Gastrocnemius medialis (tissue), 4 donors: ENCODE results near the gene GALNT4. TPM values are rescaled to one million over a fixed set of nuclear protein-coding genes. Genes with fewer than 3 reads are reported as not detected.

Source experiments
- ATAC-seq, 2 donors: fragments of 150-250 bp; one replicate each; pipeline ENCODE4 v1.9.1; 2016
- DNase-seq, 2 donors: peaks; one replicate each; pipeline ENCODE4 v3.0.0-alpha.2; 2019
- H3K27ac ChIP-seq, 4 donors: fragments of 200-600 bp; sonication (generic); 1 replicate in 1 of 4; 2 replicates in 3 of 4; pipeline ENCODE4 v1.5.1; 2016 to 2018; ENCODE audit warnings: mild to moderate bottlenecking in 2 of 4, moderate library complexity in 1 of 4
- H3K27me3 ChIP-seq, 3 donors: fragments of 200-600 bp; sonication (generic) in 2 of 3; 1 replicate in 1 of 3; 2 replicates in 2 of 3; pipeline versions ENCODE4 v1.5.1 to v1.6.0; 2016 to 2019; ENCODE audit warnings: mild to moderate bottlenecking in 1 of 3, moderate library complexity in 1 of 3
- H3K36me3 ChIP-seq, 2 donors: fragments of 200-600 bp; sonication (generic) in 1 of 2; one replicate each; pipeline ENCODE4 v1.5.1; 2017 to 2018
- H3K4me1 ChIP-seq, 2 donors: fragments of 200-600 bp; sonication (generic) in 1 of 2; one replicate each; pipeline ENCODE4 v1.5.1; 2016 to 2017; ENCODE audit warnings: mild to moderate bottlenecking in 2 of 2
- H3K4me3 ChIP-seq, 4 donors: fragments of 200-600 bp; sonication (generic) in 3 of 4; 1 replicate in 1 of 4; 2 replicates in 3 of 4; pipeline ENCODE4 v1.5.1; 2016 to 2019; ENCODE audit warnings: mild to moderate bottlenecking in 2 of 4
- H3K9me3 ChIP-seq, 3 donors: fragments of 200-600 bp; sonication (generic) in 2 of 3; 1 replicate in 1 of 3; 2 replicates in 2 of 3; pipeline ENCODE4 v1.5.1; 2016 to 2019
- CTCF ChIP-seq, 5 experiments: fragments of 450-650 bp in 3 of 5; fragments of 200-600 bp in 2 of 5; sonication (generic) in 2 of 5; IDR thresholded peaks in 4 of 5; conservative IDR thresholded peaks in 1 of 5; 1 replicate in 4 of 5; 2 replicates in 1 of 5; pipeline ENCODE4 v1.5.1; 2016 to 2019; ENCODE audit warnings: antibody characterized with exemption in 5 of 5, mild to moderate bottlenecking in 3 of 5, moderate library complexity in 3 of 5
- POLR2A ChIP-seq, 2 donors: fragments of 450-650 bp; IDR thresholded peaks; one replicate each; pipeline ENCODE4 v1.6.1; 2017; ENCODE audit warnings: antibody characterized with exemption in 2 of 2, mild to moderate bottlenecking in 2 of 2, moderate library complexity in 2 of 2
- in situ Hi-C, 4 donors: fragments of 200-750 bp; cut with MboI; loops; one replicate each; pipeline versions ENCODE4 v1.15.0 to v1.8.0; 2017; ENCODE audit warnings: low sequenced_read_pairs in 4 of 4
- intact Hi-C: fragments of 100-400 bp; cut with DNase I; formaldehyde crosslinking; loops from one replicate; pipeline ENCODE4 v1.15.1; 2023; ENCODE audit warnings: low total_unique reads
- total RNA-seq, 4 donors: library from RNA; depleted of rRNA; stranded (reverse); fragments of >200 nt; gene quantifications; one replicate each; pipeline versions ENCODE4 v1.1.0 to v1.2.3, GENCODE V29; 2016

Gene GALNT4
- total RNA-seq, 4 donors from 2014 or later, result 1.2 to 2.2 (median 1.7) TPM

DNA sequence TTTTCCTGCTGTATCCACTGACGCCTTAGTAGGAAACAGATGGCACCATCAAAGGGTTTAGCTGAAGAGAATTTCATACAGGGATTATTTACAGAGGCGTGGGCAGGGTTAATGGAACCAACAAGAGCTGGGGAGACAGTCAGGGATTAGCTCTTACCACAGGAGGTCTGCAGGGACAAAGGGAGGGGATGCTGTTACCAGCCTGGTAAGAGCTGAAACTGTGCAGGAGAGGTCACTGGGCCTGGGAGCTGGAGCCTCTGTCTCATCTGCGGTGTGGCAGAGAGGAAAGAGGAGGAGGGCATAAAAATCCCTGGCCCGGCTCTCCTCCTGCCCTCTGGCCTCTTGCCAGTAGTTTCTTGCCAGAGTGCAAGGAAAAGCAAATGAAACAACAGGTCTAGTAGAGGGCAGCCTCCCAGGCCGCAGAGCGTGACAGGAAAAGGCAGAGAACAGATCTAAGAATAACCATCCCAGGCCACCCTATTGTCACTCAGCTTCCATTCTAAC lies 20.1 kb upstream of the GALNT4 start:
- ATAC-seq (peak; percentile 85 to 88), DNase-seq (peak; percentile 53 to 78)
- peak overlapping the region; percentile 39 to 59 (median 48) for H3K27ac ChIP-seq
- intact Hi-C loops (loop anchor here (5.0 to 10.0 kb wide), 5 partner anchors 148 to 1413 kb away; partner anchors contain the start of genes ATP2B1 and CCER1), in situ Hi-C loops (loop anchor here (10.0 to 25.0 kb wide), 5 partner anchors 560 to 1418 kb away; partner anchors contain the start of gene CCER1 (in 2 of the 4))
- no peak for TF ChIP-seq POLR2A (IDR thresholded peaks at IDR 0.05)
- TF ChIP-seq CTCF (IDR thresholded peaks at IDR 0.05 in 4 of 5, conservative IDR thresholded peaks at IDR 0.05 in 1 of 5), result no peak
- H3K4me3 ChIP-seq, result no peak overlapping the region
- H3K9me3 ChIP-seq, result no peaks in the 10 kb centered on the region
- peaks cover 7 to 38% of the 10 kb centered on the region in 2 donors for H3K4me1 ChIP-seq
- no peaks in the 10 kb centered on the region for H3K27me3 ChIP-seq
- H3K36me3 ChIP-seq, result no peaks in the 10 kb centered on the region

DNA sequence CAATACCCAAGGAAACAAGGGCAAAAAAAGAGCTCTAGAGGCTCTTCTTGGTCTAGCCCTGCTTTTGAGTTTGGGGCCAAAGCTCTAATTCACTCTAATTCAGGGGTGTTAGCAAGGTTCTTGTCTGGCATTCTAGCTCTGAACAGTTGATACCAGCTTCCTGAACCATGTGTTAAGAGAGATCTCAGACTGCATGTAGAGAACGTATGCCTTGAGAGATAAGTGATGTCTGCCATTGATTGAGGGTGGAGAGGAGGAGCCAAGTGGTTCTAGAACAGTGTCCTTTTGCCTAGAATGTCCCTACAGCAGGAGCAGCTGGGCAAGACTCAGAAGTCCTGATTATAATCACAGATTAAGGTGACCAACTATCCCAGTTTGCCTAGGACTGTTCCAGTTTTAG lies 19.4 kb upstream of the GALNT4 start:
- TF ChIP-seq CTCF (IDR thresholded peaks at IDR 0.05 in 4 of 5, conservative IDR thresholded peaks at IDR 0.05 in 1 of 5), result no peak
- TF ChIP-seq POLR2A (IDR thresholded peaks at IDR 0.05), result no peak
- Histone ChIP-seq H3K27me3 (no peaks in the 10 kb centered on the region), H3K4me3 (no peak overlapping the region), H3K9me3 (no peaks in the 10 kb centered on the region), H3K27ac (no peak overlapping the region), H3K4me1 (peaks cover 7 to 31% of the 10 kb centered on the region in 2 donors), H3K36me3 (no peaks in the 10 kb centered on the region)
- ATAC-seq, result no peak
- DNase-seq, result no peak
- intact Hi-C loops (loop anchor here (5.0 to 10.0 kb wide), 3 partner anchors 708 to 1413 kb away; partner anchors contain the start of gene CCER1), in situ Hi-C loops (loop anchor here (10.0 to 25.0 kb wide), 5 partner anchors 561 to 1418 kb away; partner anchors contain the start of gene CCER1 (in 2 of the 4))

DNA sequence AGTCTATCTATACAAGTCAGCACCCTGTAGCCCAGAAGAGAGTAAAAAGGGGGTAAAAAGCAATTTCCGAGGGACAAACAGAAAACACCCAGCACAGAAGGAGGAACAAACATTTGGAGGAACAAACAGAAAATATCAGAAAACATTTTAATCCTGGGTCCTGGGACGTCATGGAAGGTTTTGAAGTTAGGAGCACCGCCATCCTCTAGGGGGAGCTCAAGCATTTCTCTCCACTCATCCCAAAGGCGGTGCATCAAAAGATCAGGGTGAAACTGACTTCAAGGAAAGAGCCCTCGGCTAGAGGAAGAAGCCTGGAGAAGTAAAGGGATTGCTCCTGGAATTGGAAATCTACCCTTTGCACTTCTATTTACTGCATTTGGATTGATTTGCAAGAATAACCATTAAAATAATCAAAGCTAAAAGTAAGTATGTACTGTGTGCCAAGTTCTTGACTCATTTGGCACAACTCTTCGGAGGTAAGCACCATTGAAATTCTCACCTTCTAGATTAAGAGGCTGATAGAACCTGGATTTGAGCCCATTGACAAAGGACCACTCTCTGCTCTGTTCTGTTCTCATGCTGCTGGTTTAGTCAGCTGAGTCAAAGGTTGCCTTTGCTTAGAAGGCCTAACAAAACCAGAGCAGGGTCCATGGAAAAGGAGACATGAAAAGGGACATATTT lies 18.5 kb upstream of the GALNT4 start:
- Histone ChIP-seq H3K27me3 (no peaks in the 10 kb centered on the region), H3K36me3 (no peaks in the 10 kb centered on the region), H3K27ac (no peak overlapping the region), H3K4me3 (peak overlapping the region in 1 of 4 donors; percentile 13), H3K4me1 (peaks cover 7 to 29% of the 10 kb centered on the region in 2 donors), H3K9me3 (no peaks in the 10 kb centered on the region)
- ATAC-seq, result peak; percentile 61 to 80
- TF ChIP-seq CTCF (IDR thresholded peaks at IDR 0.05 in 4 of 5, conservative IDR thresholded peaks at IDR 0.05 in 1 of 5) (peak; percentile 59 to 86 (median 67)), POLR2A (IDR thresholded peaks at IDR 0.05) (no peak)
- intact Hi-C loops, result loop anchor here (5.0 to 10.0 kb wide), 3 partner anchors 709 to 1414 kb away; partner anchors contain the start of gene CCER1
- in situ Hi-C loops, result loop anchor here (10.0 to 25.0 kb wide), 5 partner anchors 562 to 1419 kb away; partner anchors contain the start of gene CCER1 (in 2 of the 4)
- DNase-seq, result peak; percentile 26 to 45

GRCh38 chr12:89542236-89542635 lies 17.6 kb upstream of the GALNT4 start:
- no peaks in the 10 kb centered on the region for H3K27me3 ChIP-seq
- TF ChIP-seq CTCF (IDR thresholded peaks at IDR 0.05 in 4 of 5, conservative IDR thresholded peaks at IDR 0.05 in 1 of 5), result no peak
- no peak for TF ChIP-seq POLR2A (IDR thresholded peaks at IDR 0.05)
- ATAC-seq, result no peak
- intact Hi-C loops (loop anchor here (5.0 to 10.0 kb wide), 3 partner anchors 710 to 1415 kb away; partner anchors contain the start of gene CCER1), in situ Hi-C loops (loop anchor here (10.0 to 25.0 kb wide), 5 partner anchors 563 to 1420 kb away; partner anchors contain the start of gene CCER1 (in 2 of the 4))
- no peak for DNase-seq
- H3K4me3 ChIP-seq, result no peak overlapping the region
- H3K4me1 ChIP-seq, result peaks cover 7 to 29% of the 10 kb centered on the region in 2 donors
- H3K9me3 ChIP-seq, result no peaks in the 10 kb centered on the region
- no peaks in the 10 kb centered on the region for H3K36me3 ChIP-seq
- no peak overlapping the region for H3K27ac ChIP-seq
